Vagina (tissue), 2 donors: Measurements from ENCODE around the gene CAMK2B.

Experiments
- CTCF ChIP-seq, 3 experiments: fragments of 450-650 bp in 2 of 3; fragments of 200-600 bp in 1 of 3; sonication (generic) in 1 of 3; IDR thresholded peaks; one replicate each; pipeline ENCODE4 v1.5.1; 2017 to 2019; ENCODE audit warnings: antibody characterized with exemption in 3 of 3, mild to moderate bottlenecking in 2 of 3, moderate library complexity in 2 of 3
- POLR2A ChIP-seq, 2 donors: fragments of 450-650 bp; IDR thresholded peaks; one replicate each; pipeline ENCODE4 v1.6.1; 2017; ENCODE audit warnings: antibody characterized with exemption in 2 of 2, mild to moderate bottlenecking in 2 of 2, moderate library complexity in 2 of 2

GRCh38 chr7:44269417-44269816 lies 56.0 kb downstream of the CAMK2B start:
- TF ChIP-seq CTCF (IDR thresholded peaks at IDR 0.05) (no peak), POLR2A (IDR thresholded peaks at IDR 0.05) (no peak)
